ENCODE data around the gene SLC25A25. TPM values are rescaled to one million over a fixed set of nuclear protein-coding genes. Genes with fewer than 3 reads are reported as not detected.
A peak's percentile ranks its signal among the peaks of the same experiment; 100 is the strongest.

SLC25A25 gene
- total and polyA plus RNA-seq, 4 donors, result 10.5 to 32.6 (median 24.5) TPM

GRCh38 chr9:128123451-128124080, 55.5 kb downstream of the SLC25A25 start:
- H3K4me1 ChIP-seq (ENCODE audit: control insufficient read depth in 5 of 5, insufficient read depth in 5 of 5, low read length in 5 of 5), result peaks cover 0 to 10% (median 4%) of the 10 kb centered on the region in 5 donors
- DNase-seq, result no peak
- no peak overlapping the region for H3K27ac ChIP-seq (ENCODE audit: low read depth in 1 of 2, low read length in 1 of 2)
- no peak overlapping the region for H3K4me3 ChIP-seq
- H3K9me3 ChIP-seq (ENCODE audit: control insufficient read depth in 4 of 4, insufficient read depth in 3 of 4, low read length in 3 of 4), result no peaks in the 10 kb centered on the region
- WGBS, 2 donors, result 92 to 95% methylated on average over 21 of the region's 21 CpGs
- no peak overlapping the region for H3K9ac ChIP-seq (ENCODE audit: insufficient read depth in 1 of 2, low read length in 2 of 2)
- no peak for ATAC-seq (ENCODE audit: insufficient read depth, low FRiP score)
- H3K36me3 ChIP-seq (ENCODE audit: control insufficient read depth in 4 of 4, insufficient read depth in 4 of 4, low read length in 4 of 4), result peaks cover 0 to 36% (median 3%) of the 10 kb centered on the region in 4 donors
- H3K27me3 ChIP-seq (ENCODE audit: control insufficient read depth in 3 of 3, insufficient read depth in 3 of 3, low read length in 2 of 3), result no peaks in the 10 kb centered on the region
- no peak for TF ChIP-seq CTCF (IDR thresholded peaks at IDR 0.05; ENCODE audit: control extremely low read depth, extremely low read depth)

GRCh38 chr9:128124451-128124850, 56.4 kb downstream of the SLC25A25 start:
- 84 to 91% methylated on average over 8 of the region's 8 CpGs for WGBS, 2 donors

GRCh38 chr9:128124873-128125579, 57.0 kb downstream of the SLC25A25 start:
- H3K9ac ChIP-seq (ENCODE audit: insufficient read depth in 1 of 2, low read length in 2 of 2), result no peak overlapping the region
- DNase-seq (peak; percentile 53 to 64 (median 64)), ATAC-seq (ENCODE audit: insufficient read depth, low FRiP score) (no peak)
- no peaks in the 10 kb centered on the region for H3K27me3 ChIP-seq (ENCODE audit: control insufficient read depth in 3 of 3, insufficient read depth in 3 of 3, low read length in 2 of 3)
- peak overlapping the region in 1 of 2 donors; percentile 13 for H3K27ac ChIP-seq (ENCODE audit: low read depth in 1 of 2, low read length in 1 of 2)
- H3K9me3 ChIP-seq (ENCODE audit: control insufficient read depth in 4 of 4, insufficient read depth in 3 of 4, low read length in 3 of 4), result no peaks in the 10 kb centered on the region
- WGBS, 2 donors, result 66 to 70% methylated on average over 16 of the region's 16 CpGs
- H3K4me1 ChIP-seq (ENCODE audit: control insufficient read depth in 5 of 5, insufficient read depth in 5 of 5, low read length in 5 of 5), result peaks cover 0 to 15% (median 9%) of the 10 kb centered on the region in 5 donors
- no peak overlapping the region for H3K4me3 ChIP-seq
- peak; percentile 23 for TF ChIP-seq CTCF (IDR thresholded peaks at IDR 0.05; ENCODE audit: control extremely low read depth, extremely low read depth)
- peaks cover 0 to 34% (median 3%) of the 10 kb centered on the region in 4 donors for H3K36me3 ChIP-seq (ENCODE audit: control insufficient read depth in 4 of 4, insufficient read depth in 4 of 4, low read length in 4 of 4)

More at GRCh38 chr9:128124451-128124850, 56.4 kb downstream of the SLC25A25 start:
- Histone ChIP-seq H3K36me3 (ENCODE audit: control insufficient read depth in 4 of 4, insufficient read depth in 4 of 4, low read length in 4 of 4) (peaks cover 0 to 36% (median 3%) of the 10 kb centered on the region in 4 donors), H3K9ac (ENCODE audit: insufficient read depth in 1 of 2, low read length in 2 of 2) (no peak overlapping the region), H3K27ac (ENCODE audit: low read depth in 1 of 2, low read length in 1 of 2) (no peak overlapping the region), H3K27me3 (ENCODE audit: control insufficient read depth in 3 of 3, insufficient read depth in 3 of 3, low read length in 2 of 3) (no peaks in the 10 kb centered on the region), H3K4me3 (no peak overlapping the region), H3K4me1 (ENCODE audit: control insufficient read depth in 5 of 5, insufficient read depth in 5 of 5, low read length in 5 of 5) (peaks cover 0 to 15% (median 9%) of the 10 kb centered on the region in 5 donors), H3K9me3 (ENCODE audit: control insufficient read depth in 4 of 4, insufficient read depth in 3 of 4, low read length in 3 of 4) (no peaks in the 10 kb centered on the region)
- no peak for TF ChIP-seq CTCF (IDR thresholded peaks at IDR 0.05; ENCODE audit: control extremely low read depth, extremely low read depth)
- ATAC-seq (ENCODE audit: insufficient read depth, low FRiP score) (no peak), DNase-seq (no peak)

Data from lung (tissue), 12 donors.